Keratinocyte (primary cell): ENCODE measurements around the gene GRM1. TPM values are rescaled to one million over a fixed set of nuclear protein-coding genes. Genes with fewer than 3 reads are reported as not detected.

Experiments
- DNase-seq: peaks from one replicate; pipeline ENCODE4 v3.0.0-alpha.2; 2011; ENCODE audit warnings: low read depth, missing footprints, low spot score
- FAIRE-seq: peaks from 2 replicates; lab custom pipeline; 2011; peaks lifted over from hg19 to GRCh38; lab: Jason Lieb, UNC
- H2AFZ ChIP-seq: 2 replicates; pipeline ENCODE4 v1.6.0; 2012; ENCODE audit warnings: low read length, control low read depth, inconsistent platforms; ENCODE audit not compliant: control insufficient read depth
- H3K27ac ChIP-seq: 2 replicates; pipeline ENCODE4 v1.5.1; 2011; ENCODE audit warnings: low read length; ENCODE audit not compliant: control insufficient read depth, insufficient read depth
- H3K27me3 ChIP-seq: 3 replicates; pipeline ENCODE4 v1.6.0; 2011; ENCODE audit warnings: low read length; ENCODE audit not compliant: control insufficient read depth, insufficient read depth; ENCODE audit errors: extremely low read depth
- H3K36me3 ChIP-seq, 2 experiments: 2 replicates in 1 of 2; 3 replicates in 1 of 2; pipeline ENCODE4 v1.5.1; 2011; ENCODE audit warnings: low read length in 2 of 2, mild to moderate bottlenecking in 1 of 2; ENCODE audit not compliant: control insufficient read depth in 2 of 2, insufficient read depth in 2 of 2; ENCODE audit errors: extremely low read depth in 1 of 2
- H3K4me1 ChIP-seq: 3 replicates; pipeline ENCODE4 v1.5.1; 2011; ENCODE audit warnings: low read length; ENCODE audit not compliant: control insufficient read depth, insufficient read depth; ENCODE audit errors: extremely low read depth
- H3K4me2 ChIP-seq: 3 replicates; pipeline ENCODE4 v1.6.0; 2011; ENCODE audit warnings: low read depth, low read length; ENCODE audit not compliant: control insufficient read depth, insufficient read depth; ENCODE audit errors: extremely low read depth
- H3K4me3 ChIP-seq, 3 experiments: fragments of 200-600 bp in 1 of 3; sonication (generic) in 1 of 3; 2 replicates in 2 of 3; 3 replicates in 1 of 3; pipeline ENCODE4 v1.5.1; 2011 to 2016; ENCODE audit warnings: low read length in 3 of 3, mild to moderate bottlenecking in 3 of 3, control low read depth in 2 of 3, inconsistent platforms in 1 of 3, low read depth in 1 of 3, mixed read lengths in 1 of 3, mixed run types in 1 of 3, moderate library complexity in 1 of 3; ENCODE audit not compliant: control insufficient read depth in 2 of 3, insufficient read depth in 2 of 3; ENCODE audit errors: extremely low read depth in 1 of 3
- H3K79me2 ChIP-seq: 2 replicates; pipeline ENCODE4 v1.6.0; 2012; ENCODE audit warnings: low read length; ENCODE audit not compliant: control insufficient read depth, insufficient read depth
- H3K9ac ChIP-seq: 3 replicates; pipeline ENCODE4 v1.6.0; 2011; ENCODE audit warnings: low read length; ENCODE audit not compliant: control insufficient read depth, insufficient read depth; ENCODE audit errors: extremely low read depth
- H3K9me1 ChIP-seq: 3 replicates; pipeline ENCODE4 v1.6.0; 2011; ENCODE audit warnings: low read length; ENCODE audit not compliant: control insufficient read depth, insufficient read depth; ENCODE audit errors: extremely low read depth
- H3K9me3 ChIP-seq: 2 replicates; pipeline ENCODE4 v1.5.1; 2012; ENCODE audit warnings: low read depth, low read length; ENCODE audit not compliant: control insufficient read depth
- H4K20me1 ChIP-seq: 3 replicates; pipeline ENCODE4 v1.6.0; 2011; ENCODE audit warnings: low read length; ENCODE audit not compliant: control insufficient read depth, insufficient read depth; ENCODE audit errors: extremely low read depth
- CTCF ChIP-seq, 3 experiments: IDR thresholded peaks in 1 of 3; conservative IDR thresholded peaks in 1 of 3; optimal IDR thresholded peaks in 1 of 3; 2 replicates in 2 of 3; 3 replicates in 1 of 3; pipeline versions ENCODE3 to v1.5.1; 2011; ENCODE audit warnings: low read length in 3 of 3, mild to moderate bottlenecking in 3 of 3, moderate library complexity in 2 of 3, control low read depth in 1 of 3, inconsistent platforms in 1 of 3; ENCODE audit not compliant: insufficient read depth in 2 of 3; ENCODE audit errors: extremely low read depth in 1 of 3
- EZH2 ChIP-seq: IDR thresholded peaks from one replicate; pipeline ENCODE4 v1.6.1; 2012; ENCODE audit warnings: inconsistent platforms, mild to moderate bottlenecking, low read length, moderate library complexity
- dilution Hi-C: fragments of 300-500 bp; cut with MboI; formaldehyde crosslinking; loops from one replicate; pipeline ENCODE4 v1.7.0; 2020; ENCODE audit warnings: low sequenced_read_pairs; ENCODE audit not compliant: extremely low pct_ligation_motif_present
- polyA plus RNA-seq, 5 experiments: library from polyadenylated mRNA; depleted of rRNA in 3 of 5; stranded (reverse) in 3 of 5; stranded (forward) in 1 of 5; unstranded in 1 of 5; fragments of >200 nt; gene quantifications; 1 replicate in 1 of 5; 2 replicates in 3 of 5; 3 replicates in 1 of 5; pipeline versions ENCODE4 v1.2.1 to v1.2.3, GENCODE V29; 2011 to 2012; ENCODE audit warnings: missing spikeins in 2 of 5, low read depth in 1 of 5, low replicate concordance in 1 of 5

Gene GRM1
- polyA plus RNA-seq, 1 donor (not counting 4 experiments of a cell fraction or from before 2014, with no cell fraction given), result not detected

- Histone ChIP-seq H3K9ac (no peak overlapping the region), H2AFZ (no peak overlapping the region), H3K27ac (no peak overlapping the region), H3K36me3 (no peaks in the 10 kb centered on the region), H3K4me3 (no peak overlapping the region), H3K9me1 (no peaks in the 10 kb centered on the region), H3K4me2 (no peak overlapping the region), H3K4me1 (peaks cover 30% of the 10 kb centered on the region), H3K9me3 (no peaks in the 10 kb centered on the region), H3K79me2 (no peaks in the 10 kb centered on the region), H4K20me1 (no peaks in the 10 kb centered on the region), H3K27me3 (no peaks in the 10 kb centered on the region)
- no peak for TF ChIP-seq EZH2
- no peak for TF ChIP-seq CTCF (optimal IDR thresholded peaks at IDR 0.05 in 1 of 3, IDR thresholded peaks at IDR 0.05 in 1 of 3, conservative IDR thresholded peaks at IDR 0.05 in 1 of 3; ENCODE audit: extremely low read depth in 1 of 3, insufficient read depth in 2 of 3, low read length in 3 of 3)
- FAIRE-seq (no peak), DNase-seq (no peak)
- dilution Hi-C loops, result no loop called here
Observed at GRCh38 chr6:146361128-146361924, 332.5 kb downstream of the GRM1 start.

- Histone ChIP-seq H2AFZ (no peak overlapping the region), H3K27ac (no peak overlapping the region), H3K4me1 (peaks cover 11% of the 10 kb centered on the region), H4K20me1 (no peaks in the 10 kb centered on the region), H3K9me1 (no peaks in the 10 kb centered on the region), H3K27me3 (no peaks in the 10 kb centered on the region), H3K79me2 (no peaks in the 10 kb centered on the region), H3K4me2 (no peak overlapping the region), H3K36me3 (no peaks in the 10 kb centered on the region), H3K4me3 (no peak overlapping the region), H3K9ac (no peak overlapping the region), H3K9me3 (no peaks in the 10 kb centered on the region)
- no peak for FAIRE-seq
- dilution Hi-C loops, result no loop called here
- no peak for DNase-seq
- TF ChIP-seq CTCF (optimal IDR thresholded peaks at IDR 0.05 in 1 of 3, IDR thresholded peaks at IDR 0.05 in 1 of 3, conservative IDR thresholded peaks at IDR 0.05 in 1 of 3; ENCODE audit: extremely low read depth in 1 of 3, insufficient read depth in 2 of 3, low read length in 3 of 3), result no peak
- no peak for TF ChIP-seq EZH2
Observed at GRCh38 chr6:146363838-146364607, 335.2 kb downstream of the GRM1 start.
